Head of caudate nucleus (tissue), 42 donors: ENCODE data around the gene CMTM8.

Experiments
- DNase-seq, 42 donors: peaks; one replicate each; pipeline versions ENCODE4 v3.0.0 to v3.0.0-alpha.2; 2020 to 2021; ENCODE audit warnings: mixed read lengths in 7 of 42
- intact Hi-C: fragments of 100-400 bp; cut with DNase I; formaldehyde crosslinking; loops from one replicate; pipeline ENCODE4 v1.15.0; 2022

The CMTM8 gene

GRCh38 chr3:32353351-32353750 lies 114.9 kb downstream of the CMTM8 start:
- intact Hi-C loops: no loop called here
- DNase-seq: no peak

GRCh38 chr3:32354362-32354778 lies 115.9 kb downstream of the CMTM8 start:
- no peak for DNase-seq
- intact Hi-C loops: no loop called here

DNA sequence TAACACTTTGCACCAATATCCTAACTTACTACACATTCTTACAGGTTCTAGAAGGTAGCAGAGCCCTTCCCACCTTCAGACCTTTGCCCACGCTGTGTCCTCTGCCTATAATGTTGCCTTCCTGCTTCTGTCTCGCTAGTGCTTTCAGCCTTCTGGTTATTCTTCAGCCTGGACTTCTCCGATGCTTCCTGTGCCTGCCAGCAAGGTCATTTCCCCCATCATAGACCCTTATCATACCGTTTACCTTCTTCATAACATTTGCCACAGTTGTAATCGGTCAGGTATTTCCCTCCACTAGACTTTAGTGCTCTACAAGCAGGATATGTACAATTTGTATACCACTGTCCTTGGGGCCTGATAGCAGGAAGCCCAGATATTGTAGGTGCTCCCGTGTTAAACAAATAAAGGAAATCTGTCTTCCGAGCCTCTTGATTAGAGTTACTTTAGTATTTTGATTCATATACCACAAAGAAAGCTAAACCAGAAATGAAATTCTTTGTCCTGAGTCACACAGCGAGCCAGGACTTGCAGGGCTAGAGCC lies 117.3 kb downstream of the CMTM8 start:
- intact Hi-C loops: no loop called here
- no peak for DNase-seq

GRCh38 chr3:32359766-32360492 lies 121.4 kb downstream of the CMTM8 start:
- intact Hi-C loops: no loop called here
- DNase-seq: no peak

GRCh38 chr3:32360493-32360827 lies 122.0 kb downstream of the CMTM8 start:
- no peak for DNase-seq
- intact Hi-C loops: no loop called here

DNA sequence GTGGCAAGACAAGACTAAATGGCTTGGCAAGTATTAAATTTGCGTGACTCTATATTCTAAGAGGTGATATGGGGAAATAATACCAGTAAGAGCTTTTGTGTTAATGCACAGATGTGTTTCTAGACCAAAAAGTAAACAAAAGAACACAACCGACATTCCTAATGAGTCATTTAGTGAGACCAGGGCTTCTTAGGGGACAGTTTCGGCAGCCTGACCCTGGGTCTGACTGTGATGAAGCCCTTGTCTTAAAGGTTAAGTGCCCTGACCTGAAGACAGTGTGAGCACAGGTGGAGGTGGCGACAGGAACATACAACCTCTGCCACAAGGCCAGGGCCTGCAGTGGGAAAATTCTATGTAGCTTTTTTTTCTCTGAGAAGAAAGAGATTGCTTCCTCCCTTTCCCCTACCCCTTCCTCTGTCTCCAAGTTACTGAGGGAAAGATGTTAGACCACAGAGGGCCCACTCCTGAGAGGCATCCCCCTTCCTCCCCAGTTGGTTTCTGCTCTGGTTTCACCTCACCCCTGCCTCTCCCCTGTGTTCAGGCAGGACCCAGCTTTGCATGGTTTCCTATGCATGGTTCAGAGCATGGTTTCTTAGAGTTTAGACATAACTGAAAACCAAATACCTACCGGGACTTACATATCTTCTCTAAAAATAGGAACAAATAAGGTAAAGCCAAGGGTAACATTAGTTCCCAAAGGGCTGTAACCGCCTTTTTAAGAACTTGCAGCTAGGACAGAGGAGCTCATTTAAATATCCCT lies 128.3 kb downstream of the CMTM8 start:
- DNase-seq: no peak
- intact Hi-C loops: no loop called here

GRCh38 chr3:32367442-32367841 lies 129.0 kb downstream of the CMTM8 start:
- DNase-seq: no peak
- intact Hi-C loops: no loop called here

GRCh38 chr3:32371461-32372212 lies 133.2 kb downstream of the CMTM8 start:
- intact Hi-C loops: loop anchor here (10.0 kb wide), 1 partner anchor 93 kb away; no protein-coding TSS in a partner anchor
- no peak for DNase-seq

DNA sequence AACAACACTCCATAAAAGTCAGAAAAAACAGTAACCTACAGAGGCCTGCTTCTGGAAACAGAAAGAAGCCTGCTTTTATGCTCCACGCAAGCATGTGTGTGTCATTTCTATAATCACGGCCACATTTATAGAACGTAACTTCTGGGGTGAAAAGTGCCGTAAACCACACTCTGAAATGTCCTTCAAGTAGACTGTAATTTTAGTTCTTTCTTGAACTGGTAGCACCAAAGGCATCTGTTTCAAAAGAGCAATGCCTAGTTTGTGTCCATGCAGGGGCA lies 133.7 kb downstream of the CMTM8 start:
- intact Hi-C loops: loop anchor here (10.0 kb wide), 1 partner anchor 93 kb away; no protein-coding TSS in a partner anchor
- no peak for DNase-seq

- intact Hi-C loops: loop anchor here (10.0 kb wide), 1 partner anchor 92 kb away; no protein-coding TSS in a partner anchor
- no peak for DNase-seq
Measured at GRCh38 chr3:32373276-32373675, 134.8 kb downstream of the CMTM8 start.

GRCh38 chr3:32373844-32374243 lies 135.4 kb downstream of the CMTM8 start:
- intact Hi-C loops: loop anchor here (10.0 kb wide), 1 partner anchor 91 kb away; no protein-coding TSS in a partner anchor
- no peak for DNase-seq

- intact Hi-C loops: loop anchor here (10.0 kb wide), 1 partner anchor 90 kb away; no protein-coding TSS in a partner anchor
- peak in 30 of 42 donors; percentile 23 to 86 (median 66) for DNase-seq
Measured at GRCh38 chr3:32374788-32375595, 136.5 kb downstream of the CMTM8 start.

DNA sequence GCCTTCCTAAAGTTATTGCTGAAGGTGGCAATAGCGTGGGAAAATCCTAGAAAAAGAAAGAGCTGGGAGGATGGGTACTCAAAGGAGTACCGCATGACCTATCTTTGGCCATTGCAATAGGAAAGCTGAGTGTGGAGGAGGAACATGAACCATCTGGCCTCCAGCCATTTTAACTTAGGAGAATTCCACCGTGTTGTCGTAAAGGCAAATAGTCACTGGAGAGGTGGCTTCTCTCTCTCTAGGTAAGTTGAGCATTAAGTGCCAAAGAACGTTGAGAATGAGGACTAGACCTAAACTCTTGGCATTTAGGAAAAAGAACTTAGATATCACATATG lies 137.1 kb downstream of the CMTM8 start:
- intact Hi-C loops: loop anchor here (10.0 kb wide), 1 partner anchor 89 kb away; no protein-coding TSS in a partner anchor
- DNase-seq: no peak

GRCh38 chr3:32376115-32376514 lies 137.6 kb downstream of the CMTM8 start:
- DNase-seq: no peak
- intact Hi-C loops: loop anchor here (10.0 kb wide), 1 partner anchor 89 kb away; no protein-coding TSS in a partner anchor

DNA sequence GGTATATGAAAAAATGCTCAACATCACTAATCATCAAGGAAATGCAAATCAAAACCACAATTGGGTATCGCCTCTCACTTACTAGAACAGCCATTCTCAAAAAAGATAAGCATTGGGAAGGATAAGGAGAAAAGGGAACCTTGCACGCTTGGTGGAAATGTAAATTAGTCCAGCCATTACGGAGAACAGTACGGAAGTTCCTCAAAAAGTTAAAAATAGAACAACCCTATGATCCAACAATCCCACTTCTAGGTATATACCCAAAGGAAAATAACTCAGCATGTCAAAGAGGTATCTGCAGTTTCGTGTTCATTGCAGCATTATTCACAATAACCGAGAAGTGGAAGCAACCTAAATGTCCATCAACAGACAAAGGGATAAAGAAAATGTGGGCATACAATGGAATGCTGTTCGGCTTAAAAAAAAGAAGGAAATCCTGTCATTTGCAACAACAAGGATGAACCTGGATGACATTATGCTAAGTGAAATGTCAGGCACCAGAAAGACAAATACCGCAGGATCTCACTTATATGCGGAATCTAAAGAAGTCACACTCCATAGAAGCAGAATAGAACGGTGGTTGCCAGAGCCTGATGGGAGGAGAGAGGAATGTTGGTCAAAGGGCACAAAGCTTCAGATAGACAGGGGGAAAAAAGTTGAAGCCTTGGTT lies 141.5 kb downstream of the CMTM8 start:
- DNase-seq: no peak
- intact Hi-C loops: loop anchor here (10.0 kb wide), 1 partner anchor 85 kb away; no protein-coding TSS in a partner anchor

GRCh38 chr3:32381922-32382321 lies 143.4 kb downstream of the CMTM8 start:
- intact Hi-C loops: no loop called here

DNA sequence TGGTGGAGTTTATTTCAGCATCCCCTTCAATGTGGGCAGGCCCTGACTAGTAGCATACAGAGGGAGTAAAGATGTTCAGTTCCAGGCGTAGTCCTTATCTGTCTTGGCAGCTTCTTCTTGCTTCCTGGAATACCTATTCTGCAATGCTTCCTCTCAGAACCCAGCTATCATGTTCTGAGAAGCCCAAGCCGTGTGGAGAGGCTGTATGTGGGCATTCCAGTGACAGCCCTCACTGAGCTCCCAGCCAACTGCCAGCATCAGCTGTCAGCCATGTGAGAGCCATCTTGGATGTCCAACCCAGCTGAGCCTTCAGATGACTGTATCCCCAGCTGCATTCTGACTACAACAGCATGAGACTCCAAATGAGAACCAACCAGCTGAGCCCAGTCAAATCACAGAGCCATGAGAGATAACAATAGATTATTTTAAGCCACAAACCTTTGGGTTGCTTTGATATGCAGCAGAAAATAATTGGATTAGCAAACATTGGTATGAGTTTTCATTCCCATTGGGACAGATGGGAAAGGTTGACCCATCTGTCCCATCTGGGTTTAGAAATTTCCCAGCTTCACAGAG lies 144.7 kb downstream of the CMTM8 start:
- intact Hi-C loops: no loop called here

More at GRCh38 chr3:32381922-32382321, 143.4 kb downstream of the CMTM8 start:
- DNase-seq: no peak

DNA sequence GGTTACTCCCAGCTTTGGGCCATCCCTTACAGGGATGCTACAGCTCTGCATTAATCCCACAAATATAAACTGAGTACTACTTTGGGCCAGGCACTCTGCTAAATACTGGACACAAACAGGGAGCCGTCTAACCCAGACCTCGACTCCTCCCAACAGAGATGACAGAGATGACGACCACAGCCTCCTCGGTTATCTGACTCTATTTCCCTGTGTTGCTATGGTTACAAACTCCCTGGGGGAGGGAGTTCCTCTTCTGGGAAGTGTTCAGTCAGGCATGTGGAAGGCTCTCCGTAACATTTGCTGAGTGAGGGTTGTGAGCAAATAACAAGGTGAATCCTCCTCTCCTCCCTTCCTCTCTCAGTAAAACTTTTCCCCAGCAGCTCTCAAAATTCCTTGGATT lies 146.5 kb downstream of the CMTM8 start:
- intact Hi-C loops: no loop called here
- no peak for DNase-seq

More for the DNA sequence above, 144.7 kb downstream of the CMTM8 start:
- no peak for DNase-seq
